Peyer's patch (tissue), 4 donors: ENCODE measurements around the gene ZNF74. TPM values are rescaled to one million over a fixed set of nuclear protein-coding genes. Genes with fewer than 3 reads are reported as not detected.
"Not testable (repeated sequence)": the region's sequence is repeated elsewhere in the genome, so short reads cannot be mapped to it uniquely, and the experiment has no call there.

Experiments
- DNase-seq, 3 donors: peaks; one replicate each; pipeline ENCODE4 v3.0.0-alpha.2; 2017 to 2019
- H3K27ac ChIP-seq, 4 donors: fragments of 200-600 bp; sonication (generic); one replicate each; pipeline ENCODE4 v1.5.1; 2016 to 2019
- H3K27me3 ChIP-seq, 2 donors: fragments of 200-600 bp; sonication (generic); one replicate each; pipeline ENCODE4 v1.5.1; 2019
- H3K36me3 ChIP-seq, 3 donors: fragments of 200-600 bp; sonication (generic); one replicate each; pipeline ENCODE4 v1.5.1; 2016 to 2019
- H3K4me1 ChIP-seq, 4 donors: fragments of 200-600 bp; sonication (generic); one replicate each; pipeline ENCODE4 v1.5.1; 2016 to 2019
- H3K4me3 ChIP-seq, 4 donors: fragments of 200-600 bp; sonication (generic); 1 replicate in 3 of 4; 2 replicates in 1 of 4; pipeline ENCODE4 v1.5.1; 2016 to 2019; ENCODE audit warnings: mild to moderate bottlenecking in 1 of 4
- H3K9me3 ChIP-seq, 4 donors: fragments of 200-600 bp; sonication (generic); one replicate each; pipeline ENCODE4 v1.5.1; 2016 to 2019; ENCODE audit warnings: mild to moderate bottlenecking in 1 of 4
- POLR2A ChIP-seq, 2 donors: fragments of 450-650 bp; IDR thresholded peaks; one replicate each; pipeline ENCODE4 v1.5.1; 2017; ENCODE audit warnings: antibody characterized with exemption in 2 of 2, mild to moderate bottlenecking in 2 of 2, moderate library complexity in 2 of 2
- total RNA-seq, 4 donors: library from RNA; depleted of rRNA; stranded (reverse); fragments of >200 nt; gene quantifications; one replicate each; pipeline ENCODE4 v1.1.0, GENCODE V29; 2016
- TF ChIP-seq, protein P1 (sequence below), 6 experiments: fragments of 450-650 bp in 4 of 6; fragments of 200-600 bp in 2 of 6; sonication (generic) in 1 of 6; IDR thresholded peaks; one replicate each; pipeline ENCODE4 v1.5.1; 2017 to 2019; ENCODE audit warnings: antibody characterized with exemption in 6 of 6, mild to moderate bottlenecking in 3 of 6, moderate library complexity in 1 of 6

Gene ZNF74
- total RNA-seq, 4 donors from 2014 or later = 2.1 to 12.0 (median 9.3) TPM

DNA sequence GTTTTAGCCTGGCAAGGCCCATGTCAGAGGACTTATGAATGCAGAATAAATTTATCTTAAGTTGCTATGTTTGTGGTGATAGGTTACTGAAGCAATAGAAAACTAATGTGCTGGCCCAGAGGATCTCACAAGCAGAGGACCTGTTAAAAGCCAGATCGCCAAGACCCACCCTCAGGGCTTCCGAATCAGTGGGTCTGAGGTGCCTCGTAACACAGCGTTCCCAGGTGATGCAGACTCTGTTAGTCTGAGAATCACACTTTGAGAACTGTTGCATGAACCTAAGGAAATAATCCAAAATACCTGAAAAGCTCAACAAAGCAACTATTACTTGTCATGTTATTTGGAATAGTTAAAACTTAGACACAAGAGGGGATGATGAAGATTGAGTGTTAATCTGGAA lies 50.4 kb downstream of the ZNF74 start:
- Histone ChIP-seq H3K9me3 (no peaks in the 10 kb centered on the region), H3K4me3 (no peak overlapping the region), H3K36me3 (peaks cover 0 to 11% (median 0%) of the 10 kb centered on the region in 3 donors), H3K4me1 (peaks cover 0 to 9% (median 0%) of the 10 kb centered on the region in 4 donors), H3K27me3 (no peaks in the 10 kb centered on the region), H3K27ac (no peak overlapping the region)
- DNase-seq = no peak
- TF ChIP-seq, protein P1, sequence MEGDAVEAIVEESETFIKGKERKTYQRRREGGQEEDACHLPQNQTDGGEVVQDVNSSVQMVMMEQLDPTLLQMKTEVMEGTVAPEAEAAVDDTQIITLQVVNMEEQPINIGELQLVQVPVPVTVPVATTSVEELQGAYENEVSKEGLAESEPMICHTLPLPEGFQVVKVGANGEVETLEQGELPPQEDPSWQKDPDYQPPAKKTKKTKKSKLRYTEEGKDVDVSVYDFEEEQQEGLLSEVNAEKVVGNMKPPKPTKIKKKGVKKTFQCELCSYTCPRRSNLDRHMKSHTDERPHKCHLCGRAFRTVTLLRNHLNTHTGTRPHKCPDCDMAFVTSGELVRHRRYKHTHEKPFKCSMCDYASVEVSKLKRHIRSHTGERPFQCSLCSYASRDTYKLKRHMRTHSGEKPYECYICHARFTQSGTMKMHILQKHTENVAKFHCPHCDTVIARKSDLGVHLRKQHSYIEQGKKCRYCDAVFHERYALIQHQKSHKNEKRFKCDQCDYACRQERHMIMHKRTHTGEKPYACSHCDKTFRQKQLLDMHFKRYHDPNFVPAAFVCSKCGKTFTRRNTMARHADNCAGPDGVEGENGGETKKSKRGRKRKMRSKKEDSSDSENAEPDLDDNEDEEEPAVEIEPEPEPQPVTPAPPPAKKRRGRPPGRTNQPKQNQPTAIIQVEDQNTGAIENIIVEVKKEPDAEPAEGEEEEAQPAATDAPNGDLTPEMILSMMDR (IDR thresholded peaks at IDR 0.05) = no peak
- TF ChIP-seq POLR2A (IDR thresholded peaks at IDR 0.05) = no peak

DNA sequence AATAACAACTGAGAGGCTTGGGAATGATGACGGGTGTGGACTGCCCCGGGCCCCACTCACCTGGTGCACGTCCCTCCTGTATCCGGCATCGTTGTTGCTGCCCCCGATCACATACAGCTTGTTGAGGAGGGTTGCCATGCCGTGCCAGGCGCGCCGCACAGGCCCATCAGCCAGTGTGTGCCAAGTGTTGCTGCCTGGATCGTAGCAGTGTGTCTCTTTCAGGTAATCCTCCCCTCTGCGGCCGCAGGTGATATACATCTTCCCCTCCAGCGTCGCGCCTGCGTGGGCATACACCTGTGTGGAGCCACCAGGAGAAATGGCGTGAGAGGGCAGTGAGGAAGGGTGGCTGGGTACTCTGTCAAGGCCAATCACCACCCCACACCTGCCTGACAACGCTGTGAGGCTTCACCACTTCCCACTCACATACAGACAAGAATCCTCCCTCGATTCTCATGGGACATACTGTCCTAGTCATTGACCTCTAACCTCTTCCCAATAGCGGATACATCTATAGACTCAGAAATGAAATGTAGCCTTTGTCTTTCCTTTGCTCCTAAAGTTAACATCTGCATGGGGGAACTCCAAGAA lies 52.5 kb downstream of the ZNF74 start:
- H3K27me3 ChIP-seq = no peaks in the 10 kb centered on the region
- peaks cover 0 to 11% (median 0%) of the 10 kb centered on the region in 3 donors for H3K36me3 ChIP-seq
- H3K4me3 ChIP-seq = no peak overlapping the region
- H3K27ac ChIP-seq = no peak overlapping the region
- TF ChIP-seq POLR2A (IDR thresholded peaks at IDR 0.05) = no peak
- TF ChIP-seq, protein P1 (IDR thresholded peaks at IDR 0.05) = no peak
- no peak for DNase-seq
- peaks cover 0 to 9% (median 0%) of the 10 kb centered on the region in 4 donors for H3K4me1 ChIP-seq
- H3K9me3 ChIP-seq = no peaks in the 10 kb centered on the region

DNA sequence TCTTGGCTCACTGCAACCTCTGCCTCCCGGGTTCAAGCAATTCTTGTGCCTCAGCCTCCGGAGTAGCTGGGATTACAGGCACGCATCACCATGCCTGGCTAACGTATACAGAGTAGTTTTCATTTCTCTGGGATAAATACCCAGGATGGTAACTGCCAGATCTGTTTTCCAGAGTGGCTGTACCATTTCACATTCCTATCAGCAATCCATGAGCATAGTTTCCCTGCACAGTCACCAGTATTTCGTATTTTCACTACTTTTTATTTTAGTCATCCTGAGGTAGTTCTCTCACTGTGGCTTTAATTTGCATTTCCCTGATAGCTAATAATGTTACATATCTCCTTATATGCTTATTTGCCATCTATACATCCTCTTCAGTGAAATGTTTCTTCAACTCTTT lies 54.7 kb downstream of the ZNF74 start:
- TF ChIP-seq POLR2A (IDR thresholded peaks at IDR 0.05) = no peak
- TF ChIP-seq, protein P1 (IDR thresholded peaks at IDR 0.05) = no peak
- Histone ChIP-seq H3K9me3 (no peaks in the 10 kb centered on the region), H3K4me3 (no peak overlapping the region), H3K27me3 (no peaks in the 10 kb centered on the region), H3K36me3 (peaks cover 0 to 11% (median 0%) of the 10 kb centered on the region in 3 donors), H3K4me1 (no peaks in the 10 kb centered on the region), H3K27ac (no peak overlapping the region)
- DNase-seq = no peak

DNA sequence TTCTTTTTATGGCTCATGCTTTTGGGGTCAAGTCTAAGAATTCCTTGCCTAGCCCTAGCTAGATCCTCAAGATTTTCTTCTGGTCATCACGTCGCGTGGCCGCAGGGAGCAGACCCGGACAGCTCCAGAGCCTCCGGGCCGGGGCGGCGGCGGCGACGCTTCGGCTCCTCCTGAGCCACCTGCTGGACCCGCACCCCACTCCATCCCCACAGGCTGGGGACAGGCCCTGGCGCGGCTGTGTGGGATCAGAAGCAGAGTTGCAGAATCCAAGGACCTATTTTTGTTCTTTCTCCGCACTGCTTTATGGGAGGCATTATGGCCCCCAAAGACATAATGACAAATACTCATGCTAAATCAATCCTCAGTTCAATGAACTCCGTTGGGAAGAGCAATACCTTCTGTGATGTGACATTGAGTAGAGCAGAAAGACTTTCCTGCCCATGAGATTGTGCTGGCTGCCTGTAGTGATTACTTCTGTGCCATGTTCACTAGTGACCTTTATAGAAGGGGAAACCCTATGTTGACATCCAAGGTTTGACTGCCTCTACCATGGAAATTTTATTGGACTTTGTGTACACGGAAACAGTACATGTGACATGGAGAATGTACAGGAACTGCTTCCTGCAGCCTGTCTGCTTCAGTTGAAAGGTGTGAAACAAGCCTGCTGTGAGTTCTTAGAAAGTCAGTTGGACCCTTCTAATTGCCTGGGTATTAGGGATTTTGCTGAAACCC lies 56.0 kb downstream of the ZNF74 start:
- peaks cover 0 to under 1% (median 0%) of the 10 kb centered on the region in 3 donors for H3K36me3 ChIP-seq
- DNase-seq = no peak
- TF ChIP-seq, protein P1 (IDR thresholded peaks at IDR 0.05) = no peak
- no peak for TF ChIP-seq POLR2A (IDR thresholded peaks at IDR 0.05)
- H3K9me3 ChIP-seq = no peaks in the 10 kb centered on the region
- H3K27ac ChIP-seq = no peak overlapping the region
- H3K27me3 ChIP-seq = no peaks in the 10 kb centered on the region
- no peak overlapping the region for H3K4me3 ChIP-seq
- no peaks in the 10 kb centered on the region for H3K4me1 ChIP-seq

DNA sequence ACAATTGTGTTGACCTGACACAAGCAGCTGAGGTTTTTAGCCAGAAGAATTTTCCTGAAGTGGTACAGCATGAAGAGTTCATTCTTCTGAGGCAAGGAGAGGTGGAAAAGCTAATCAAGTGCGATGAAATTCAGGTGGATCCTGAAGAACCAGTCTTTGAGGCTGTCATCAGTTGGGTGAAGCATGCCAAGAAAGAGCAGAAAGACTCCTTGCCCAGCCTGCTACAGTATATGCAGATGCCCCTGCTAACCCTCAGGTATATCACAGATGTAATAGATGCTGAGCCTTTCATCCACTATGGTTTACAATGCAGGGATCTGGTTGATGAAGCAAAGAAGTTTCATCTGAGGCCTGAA lies 56.6 kb downstream of the ZNF74 start:
- no peaks in the 10 kb centered on the region for H3K36me3 ChIP-seq
- H3K9me3 ChIP-seq = no peaks in the 10 kb centered on the region
- H3K4me1 ChIP-seq = no peaks in the 10 kb centered on the region
- TF ChIP-seq, protein P1 (IDR thresholded peaks at IDR 0.05) = no peak
- no peak for TF ChIP-seq POLR2A (IDR thresholded peaks at IDR 0.05)
- no peak overlapping the region for H3K27ac ChIP-seq
- DNase-seq = no peak
- no peak overlapping the region for H3K4me3 ChIP-seq
- no peaks in the 10 kb centered on the region for H3K27me3 ChIP-seq

DNA sequence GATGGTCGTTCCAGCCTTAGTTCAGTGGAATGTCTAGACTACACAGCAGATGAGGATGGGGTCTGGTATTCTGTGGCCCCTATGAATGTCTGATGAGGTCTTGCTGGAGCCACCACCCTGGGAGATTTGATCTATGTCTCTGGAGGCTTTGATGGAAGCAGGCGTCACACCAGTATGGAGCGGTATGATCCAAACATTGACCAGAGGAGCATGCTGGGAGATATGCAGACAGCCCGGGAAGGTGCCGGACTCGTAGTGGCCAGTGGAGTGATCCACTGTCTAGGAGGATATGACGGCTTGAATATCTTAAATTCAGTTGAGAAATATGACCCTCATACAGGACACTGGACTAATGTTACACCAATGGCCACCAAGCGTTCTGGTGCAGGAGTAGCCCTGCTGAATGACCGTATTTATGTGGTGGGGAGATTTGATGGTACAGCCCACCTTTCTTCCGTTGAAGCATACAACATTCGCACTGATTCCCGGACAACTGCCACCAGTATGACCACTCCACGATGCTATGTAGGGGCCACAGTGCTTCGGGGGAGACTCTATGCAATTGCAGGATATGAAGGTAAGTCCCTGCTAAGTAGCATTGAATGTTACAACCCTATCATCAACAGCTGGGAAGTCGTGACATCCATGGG lies 57.3 kb downstream of the ZNF74 start:
- H3K36me3 ChIP-seq, H3K4me1 ChIP-seq, H3K4me3 ChIP-seq, H3K27me3 ChIP-seq, H3K27ac ChIP-seq, DNase-seq, H3K9me3 ChIP-seq: not testable (repeated sequence)
